ENCODE results near the gene ZBP1.

ZBP1 gene

GRCh38 chr20:57661746-57662455, 41.7 kb upstream of the ZBP1 start:
- ATAC-seq: no peak
- TF ChIP-seq ZNF565 (CRISPR knock-in tag; conservative IDR thresholded peaks at IDR 0.05; ENCODE audit: low read depth) (no peak), PATZ1 (CRISPR knock-in tag; IDR thresholded peaks at IDR 0.05; ENCODE audit: borderline replicate concordance) (no peak), CREB5 (CRISPR knock-in tag; IDR thresholded peaks at IDR 0.05; ENCODE audit: low read depth) (no peak), ZC3H10 (CRISPR knock-in tag; IDR thresholded peaks at IDR 0.05) (no peak), SNAI2 (CRISPR knock-in tag; IDR thresholded peaks at IDR 0.05) (no peak), ZNF8 (CRISPR knock-in tag; IDR thresholded peaks at IDR 0.05) (no peak), ESRRG (CRISPR knock-in tag; IDR thresholded peaks at IDR 0.05) (no peak), ZFP30 (CRISPR knock-in tag; IDR thresholded peaks at IDR 0.05) (no peak), ARNTL (CRISPR knock-in tag; IDR thresholded peaks at IDR 0.05; ENCODE audit: borderline replicate concordance, low read depth) (no peak), POU6F1 (CRISPR knock-in tag; IDR thresholded peaks at IDR 0.05; ENCODE audit: borderline replicate concordance, low read depth) (no peak), GLIS3 (CRISPR knock-in tag; IDR thresholded peaks at IDR 0.05) (no peak), ISL1 (CRISPR knock-in tag; IDR thresholded peaks at IDR 0.05) (no peak), OSR1 (CRISPR knock-in tag; IDR thresholded peaks at IDR 0.05) (no peak), TSHZ2 (CRISPR knock-in tag; IDR thresholded peaks at IDR 0.05) (no peak), TCF4 (CRISPR knock-in tag; IDR thresholded peaks at IDR 0.05; ENCODE audit: borderline replicate concordance) (no peak), PPARA (CRISPR knock-in tag; IDR thresholded peaks at IDR 0.05; ENCODE audit: borderline replicate concordance) (no peak)

GRCh38 chr20:57660922-57661745, 40.9 kb upstream of the ZBP1 start:
- TF ChIP-seq OSR1 (CRISPR knock-in tag; IDR thresholded peaks at IDR 0.05) (no peak), RARB (CRISPR knock-in tag; IDR thresholded peaks at IDR 0.05) (no peak), ZNF70 (CRISPR knock-in tag; IDR thresholded peaks at IDR 0.05) (no peak), BACH2 (CRISPR knock-in tag; IDR thresholded peaks at IDR 0.05; ENCODE audit: borderline replicate concordance) (no peak), ZFP30 (CRISPR knock-in tag; IDR thresholded peaks at IDR 0.05) (no peak), ZNF565 (CRISPR knock-in tag; conservative IDR thresholded peaks at IDR 0.05; ENCODE audit: low read depth) (no peak), ZC3H10 (CRISPR knock-in tag; IDR thresholded peaks at IDR 0.05) (no peak), ZNF8 (CRISPR knock-in tag; IDR thresholded peaks at IDR 0.05) (no peak), TOX (CRISPR knock-in tag; IDR thresholded peaks at IDR 0.05; ENCODE audit: borderline replicate concordance) (no peak), GLIS3 (CRISPR knock-in tag; IDR thresholded peaks at IDR 0.05) (no peak), CREB5 (CRISPR knock-in tag; IDR thresholded peaks at IDR 0.05; ENCODE audit: low read depth) (no peak), ESRRG (CRISPR knock-in tag; IDR thresholded peaks at IDR 0.05) (no peak), CSDC2 (CRISPR knock-in tag; IDR thresholded peaks at IDR 0.05) (no peak), ARNTL (CRISPR knock-in tag; IDR thresholded peaks at IDR 0.05; ENCODE audit: borderline replicate concordance, low read depth) (no peak), ISL1 (CRISPR knock-in tag; IDR thresholded peaks at IDR 0.05) (no peak), PATZ1 (CRISPR knock-in tag; IDR thresholded peaks at IDR 0.05; ENCODE audit: borderline replicate concordance) (no peak), PPARA (CRISPR knock-in tag; IDR thresholded peaks at IDR 0.05; ENCODE audit: borderline replicate concordance) (no peak), TCF4 (CRISPR knock-in tag; IDR thresholded peaks at IDR 0.05; ENCODE audit: borderline replicate concordance) (no peak)
- TF ChIP-seq, protein P1, sequence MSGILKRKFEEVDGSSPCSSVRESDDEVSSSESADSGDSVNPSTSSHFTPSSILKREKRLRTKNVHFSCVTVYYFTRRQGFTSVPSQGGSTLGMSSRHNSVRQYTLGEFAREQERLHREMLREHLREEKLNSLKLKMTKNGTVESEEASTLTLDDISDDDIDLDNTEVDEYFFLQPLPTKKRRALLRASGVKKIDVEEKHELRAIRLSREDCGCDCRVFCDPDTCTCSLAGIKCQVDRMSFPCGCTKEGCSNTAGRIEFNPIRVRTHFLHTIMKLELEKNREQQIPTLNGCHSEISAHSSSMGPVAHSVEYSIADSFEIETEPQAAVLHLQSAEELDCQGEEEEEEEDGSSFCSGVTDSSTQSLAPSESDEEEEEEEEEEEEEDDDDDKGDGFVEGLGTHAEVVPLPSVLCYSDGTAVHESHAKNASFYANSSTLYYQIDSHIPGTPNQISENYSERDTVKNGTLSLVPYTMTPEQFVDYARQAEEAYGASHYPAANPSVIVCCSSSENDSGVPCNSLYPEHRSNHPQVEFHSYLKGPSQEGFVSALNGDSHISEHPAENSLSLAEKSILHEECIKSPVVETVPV (CRISPR knock-in tag; IDR thresholded peaks at IDR 0.05): no peak

More at GRCh38 chr20:57660922-57661745, 40.9 kb upstream of the ZBP1 start:
- ATAC-seq: no peak

All from SK-N-SH treated with all-trans-retinoic acid at 6 μM for 48 hours (cell line).